ENCODE results near the gene RNU5B-1.
A peak's percentile ranks its signal among the peaks of the same experiment; 100 is the strongest.

RNU5B-1 gene

DNA sequence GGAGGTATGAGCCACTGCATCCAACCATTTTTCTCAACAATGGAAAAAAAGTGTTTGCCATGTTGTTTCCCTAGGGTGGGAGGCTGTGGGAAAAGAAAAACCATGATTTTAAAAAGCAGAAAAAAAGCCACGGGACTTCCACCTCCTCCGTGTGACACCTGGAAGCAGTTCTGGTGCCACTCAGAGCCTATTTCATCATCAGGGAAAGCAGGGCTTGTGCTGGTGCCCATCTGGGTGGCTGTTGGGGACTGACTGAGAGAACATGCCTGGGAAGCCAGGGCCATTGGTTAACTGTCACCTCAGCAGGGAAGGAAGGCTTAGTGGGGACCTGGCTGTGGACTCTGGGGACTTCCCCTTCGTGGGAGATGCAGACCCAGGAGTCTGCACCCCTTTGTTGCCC lies 7.3 kb downstream of the RNU5B-1 start:
- Histone ChIP-seq H3K79me2 (ENCODE audit: insufficient read depth, low read depth) (no peaks in the 10 kb centered on the region), H2AFZ (ENCODE audit: low read depth) (no peak overlapping the region), H3K9ac (no peak overlapping the region), H3K4me3 (IDR thresholded peaks at IDR 0.05; ENCODE audit: insufficient read depth, low read depth, low read length) (no peak overlapping the region), H3K36me3 (ENCODE audit: insufficient read depth) (no peaks in the 10 kb centered on the region), H3K4me1 (ENCODE audit: low read depth, poor library complexity, severe bottlenecking) (peaks cover 1% of the 10 kb centered on the region), H3K4me2 (no peak overlapping the region), H3K27ac (no peak overlapping the region), H3K27me3 (ENCODE audit: insufficient read depth, low read depth) (no peaks in the 10 kb centered on the region), H4K20me1 (ENCODE audit: insufficient read depth) (no peaks in the 10 kb centered on the region)
- TF ChIP-seq, protein P1, sequence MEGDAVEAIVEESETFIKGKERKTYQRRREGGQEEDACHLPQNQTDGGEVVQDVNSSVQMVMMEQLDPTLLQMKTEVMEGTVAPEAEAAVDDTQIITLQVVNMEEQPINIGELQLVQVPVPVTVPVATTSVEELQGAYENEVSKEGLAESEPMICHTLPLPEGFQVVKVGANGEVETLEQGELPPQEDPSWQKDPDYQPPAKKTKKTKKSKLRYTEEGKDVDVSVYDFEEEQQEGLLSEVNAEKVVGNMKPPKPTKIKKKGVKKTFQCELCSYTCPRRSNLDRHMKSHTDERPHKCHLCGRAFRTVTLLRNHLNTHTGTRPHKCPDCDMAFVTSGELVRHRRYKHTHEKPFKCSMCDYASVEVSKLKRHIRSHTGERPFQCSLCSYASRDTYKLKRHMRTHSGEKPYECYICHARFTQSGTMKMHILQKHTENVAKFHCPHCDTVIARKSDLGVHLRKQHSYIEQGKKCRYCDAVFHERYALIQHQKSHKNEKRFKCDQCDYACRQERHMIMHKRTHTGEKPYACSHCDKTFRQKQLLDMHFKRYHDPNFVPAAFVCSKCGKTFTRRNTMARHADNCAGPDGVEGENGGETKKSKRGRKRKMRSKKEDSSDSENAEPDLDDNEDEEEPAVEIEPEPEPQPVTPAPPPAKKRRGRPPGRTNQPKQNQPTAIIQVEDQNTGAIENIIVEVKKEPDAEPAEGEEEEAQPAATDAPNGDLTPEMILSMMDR (conservative IDR thresholded peaks at IDR 0.05; ENCODE audit: low read depth, low read length) = no peak

DNA sequence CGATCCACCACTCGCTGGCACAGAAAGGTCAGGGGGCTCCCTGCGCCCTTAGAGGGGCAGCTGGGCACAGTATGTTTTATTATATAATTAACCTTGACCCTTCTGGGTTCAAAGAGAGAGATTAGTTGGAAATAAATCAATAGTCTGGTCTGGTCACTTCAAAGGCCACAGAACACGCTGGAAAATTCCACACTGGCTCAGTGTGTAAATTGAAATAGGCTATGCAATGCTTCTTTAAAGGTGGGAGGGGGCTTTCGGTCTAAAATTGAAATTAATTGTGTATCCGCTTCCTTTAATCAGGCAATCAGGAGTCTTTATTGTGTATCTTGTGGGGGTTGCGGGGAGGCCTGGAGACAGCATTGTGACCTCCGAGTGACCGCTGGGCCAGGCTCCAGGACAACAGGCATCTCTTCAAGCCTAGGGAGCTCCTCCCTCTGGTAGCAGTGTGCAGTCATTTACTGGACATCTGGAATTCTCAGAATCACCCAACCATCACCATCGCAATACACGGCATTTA lies 8.0 kb downstream of the RNU5B-1 start:
- Histone ChIP-seq H3K4me1 (ENCODE audit: low read depth, poor library complexity, severe bottlenecking) (no peaks in the 10 kb centered on the region), H4K20me1 (ENCODE audit: insufficient read depth) (no peaks in the 10 kb centered on the region), H2AFZ (ENCODE audit: low read depth) (no peak overlapping the region), H3K36me3 (ENCODE audit: insufficient read depth) (no peaks in the 10 kb centered on the region), H3K9ac (no peak overlapping the region), H3K27ac (no peak overlapping the region), H3K4me3 (IDR thresholded peaks at IDR 0.05; ENCODE audit: insufficient read depth, low read depth, low read length) (no peak overlapping the region), H3K79me2 (ENCODE audit: insufficient read depth, low read depth) (no peaks in the 10 kb centered on the region), H3K27me3 (ENCODE audit: insufficient read depth, low read depth) (no peaks in the 10 kb centered on the region), H3K4me2 (no peak overlapping the region)
- TF ChIP-seq, protein P1 (conservative IDR thresholded peaks at IDR 0.05; ENCODE audit: low read depth, low read length) = no peak

DNA sequence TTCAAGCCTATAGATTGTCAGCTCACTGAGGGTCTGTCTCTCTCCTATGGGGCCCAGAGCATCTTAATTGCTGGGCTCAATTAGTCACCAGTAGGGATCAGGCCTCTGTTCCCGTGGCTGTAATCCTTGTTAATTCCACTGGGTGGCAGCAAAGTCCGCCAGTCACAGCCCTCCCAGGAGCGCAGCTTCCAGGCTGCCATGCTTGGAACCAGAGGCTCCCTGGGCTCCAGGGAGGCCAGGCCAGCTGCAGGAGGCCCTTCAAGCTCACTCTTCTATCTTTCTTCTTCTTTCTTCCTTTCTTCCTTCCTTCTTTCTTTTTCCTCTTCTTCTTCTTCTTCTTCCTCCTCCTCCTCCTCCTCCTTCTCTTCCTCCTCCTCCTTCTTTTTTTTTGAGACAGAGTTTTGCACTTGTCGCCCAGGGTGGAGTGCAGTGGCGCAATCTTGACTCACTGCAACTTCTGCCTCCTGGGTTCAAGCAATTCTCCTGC lies 14.4 kb downstream of the RNU5B-1 start:
- no peaks in the 10 kb centered on the region for H3K79me2 ChIP-seq (ENCODE audit: insufficient read depth, low read depth)
- TF ChIP-seq, protein P1 (conservative IDR thresholded peaks at IDR 0.05; ENCODE audit: low read depth, low read length) = peak; percentile 87
- no peak overlapping the region for H3K9ac ChIP-seq
- peak overlapping the region; percentile 31; the same call in 1 of the 2 replicates for H2AFZ ChIP-seq (ENCODE audit: low read depth)
- no peaks in the 10 kb centered on the region for H3K36me3 ChIP-seq (ENCODE audit: insufficient read depth)
- H3K4me1 ChIP-seq (ENCODE audit: low read depth, poor library complexity, severe bottlenecking) = no peaks in the 10 kb centered on the region
- H3K27me3 ChIP-seq (ENCODE audit: insufficient read depth, low read depth) = no peaks in the 10 kb centered on the region
- no peak overlapping the region for H3K27ac ChIP-seq
- no peak overlapping the region for H3K4me2 ChIP-seq
- H3K4me3 ChIP-seq (IDR thresholded peaks at IDR 0.05; ENCODE audit: insufficient read depth, low read depth, low read length) = no peak overlapping the region
- H4K20me1 ChIP-seq (ENCODE audit: insufficient read depth) = no peaks in the 10 kb centered on the region

DNA sequence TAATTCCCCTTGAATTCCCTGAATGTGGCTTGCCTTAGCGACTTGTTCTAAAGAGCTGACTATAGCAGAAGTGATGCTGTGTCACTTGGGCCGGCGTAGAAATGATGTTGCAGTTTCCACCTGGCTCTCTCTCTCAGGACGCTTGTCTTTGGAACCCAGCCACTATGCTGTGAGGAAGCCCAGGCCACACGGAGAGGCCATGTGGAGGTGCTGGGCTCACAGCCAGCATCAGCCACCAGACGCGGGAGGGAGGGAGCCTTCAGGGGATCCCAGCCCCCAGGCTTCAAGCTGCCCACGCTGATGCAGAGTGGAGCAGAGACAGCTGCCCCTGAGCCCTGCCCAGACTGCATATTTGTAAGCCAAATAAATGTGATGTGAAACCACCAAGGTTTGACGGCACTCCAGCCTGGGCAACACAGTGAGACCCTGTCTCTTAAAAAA lies 18.6 kb downstream of the RNU5B-1 start:
- H4K20me1 ChIP-seq (ENCODE audit: insufficient read depth) = no peaks in the 10 kb centered on the region
- H3K27me3 ChIP-seq (ENCODE audit: insufficient read depth, low read depth) = no peaks in the 10 kb centered on the region
- H3K9ac ChIP-seq = no peak overlapping the region
- H2AFZ ChIP-seq (ENCODE audit: low read depth) = no peak overlapping the region
- H3K27ac ChIP-seq = no peak overlapping the region
- H3K79me2 ChIP-seq (ENCODE audit: insufficient read depth, low read depth) = no peaks in the 10 kb centered on the region
- H3K4me2 ChIP-seq = no peak overlapping the region
- no peaks in the 10 kb centered on the region for H3K36me3 ChIP-seq (ENCODE audit: insufficient read depth)
- no peaks in the 10 kb centered on the region for H3K4me1 ChIP-seq (ENCODE audit: low read depth, poor library complexity, severe bottlenecking)
- H3K4me3 ChIP-seq (IDR thresholded peaks at IDR 0.05; ENCODE audit: insufficient read depth, low read depth, low read length) = no peak overlapping the region
- TF ChIP-seq, protein P1 (conservative IDR thresholded peaks at IDR 0.05; ENCODE audit: low read depth, low read length) = no peak

Measured in KMS-11 (cell line).